Keratinocyte (primary cell): ENCODE data around the gene EXOC8. TPM values are rescaled to one million over a fixed set of nuclear protein-coding genes. Genes with fewer than 3 reads are reported as not detected.
"Not testable (repeated sequence)": the region's sequence is repeated elsewhere in the genome, so short reads cannot be mapped to it uniquely, and the experiment has no call there.

Experiments
- DNase-seq: peaks from one replicate; pipeline ENCODE4 v3.0.0-alpha.2; 2011; ENCODE audit warnings: low read depth, missing footprints, low spot score
- FAIRE-seq: peaks from 2 replicates; lab custom pipeline; 2011; peaks lifted over from hg19 to GRCh38; lab: Jason Lieb, UNC
- H2AFZ ChIP-seq: 2 replicates; pipeline ENCODE4 v1.6.0; 2012; ENCODE audit warnings: low read length, control low read depth, inconsistent platforms; ENCODE audit not compliant: control insufficient read depth
- H3K27ac ChIP-seq: 2 replicates; pipeline ENCODE4 v1.5.1; 2011; ENCODE audit warnings: low read length; ENCODE audit not compliant: control insufficient read depth, insufficient read depth
- H3K27me3 ChIP-seq: 3 replicates; pipeline ENCODE4 v1.6.0; 2011; ENCODE audit warnings: low read length; ENCODE audit not compliant: control insufficient read depth, insufficient read depth; ENCODE audit errors: extremely low read depth
- H3K36me3 ChIP-seq, 2 experiments: 2 replicates in 1 of 2; 3 replicates in 1 of 2; pipeline ENCODE4 v1.5.1; 2011; ENCODE audit warnings: low read length in 2 of 2, mild to moderate bottlenecking in 1 of 2; ENCODE audit not compliant: control insufficient read depth in 2 of 2, insufficient read depth in 2 of 2; ENCODE audit errors: extremely low read depth in 1 of 2
- H3K4me1 ChIP-seq: 3 replicates; pipeline ENCODE4 v1.5.1; 2011; ENCODE audit warnings: low read length; ENCODE audit not compliant: control insufficient read depth, insufficient read depth; ENCODE audit errors: extremely low read depth
- H3K4me2 ChIP-seq: 3 replicates; pipeline ENCODE4 v1.6.0; 2011; ENCODE audit warnings: low read depth, low read length; ENCODE audit not compliant: control insufficient read depth, insufficient read depth; ENCODE audit errors: extremely low read depth
- H3K4me3 ChIP-seq, 3 experiments: fragments of 200-600 bp in 1 of 3; sonication (generic) in 1 of 3; 2 replicates in 2 of 3; 3 replicates in 1 of 3; pipeline ENCODE4 v1.5.1; 2011 to 2016; ENCODE audit warnings: low read length in 3 of 3, mild to moderate bottlenecking in 3 of 3, control low read depth in 2 of 3, inconsistent platforms in 1 of 3, low read depth in 1 of 3, mixed read lengths in 1 of 3, mixed run types in 1 of 3, moderate library complexity in 1 of 3; ENCODE audit not compliant: control insufficient read depth in 2 of 3, insufficient read depth in 2 of 3; ENCODE audit errors: extremely low read depth in 1 of 3
- H3K79me2 ChIP-seq: 2 replicates; pipeline ENCODE4 v1.6.0; 2012; ENCODE audit warnings: low read length; ENCODE audit not compliant: control insufficient read depth, insufficient read depth
- H3K9ac ChIP-seq: 3 replicates; pipeline ENCODE4 v1.6.0; 2011; ENCODE audit warnings: low read length; ENCODE audit not compliant: control insufficient read depth, insufficient read depth; ENCODE audit errors: extremely low read depth
- H3K9me1 ChIP-seq: 3 replicates; pipeline ENCODE4 v1.6.0; 2011; ENCODE audit warnings: low read length; ENCODE audit not compliant: control insufficient read depth, insufficient read depth; ENCODE audit errors: extremely low read depth
- H3K9me3 ChIP-seq: 2 replicates; pipeline ENCODE4 v1.5.1; 2012; ENCODE audit warnings: low read depth, low read length; ENCODE audit not compliant: control insufficient read depth
- H4K20me1 ChIP-seq: 3 replicates; pipeline ENCODE4 v1.6.0; 2011; ENCODE audit warnings: low read length; ENCODE audit not compliant: control insufficient read depth, insufficient read depth; ENCODE audit errors: extremely low read depth
- CTCF ChIP-seq, 3 experiments: IDR thresholded peaks in 1 of 3; conservative IDR thresholded peaks in 1 of 3; optimal IDR thresholded peaks in 1 of 3; 2 replicates in 2 of 3; 3 replicates in 1 of 3; pipeline versions ENCODE3 to v1.5.1; 2011; ENCODE audit warnings: low read length in 3 of 3, mild to moderate bottlenecking in 3 of 3, moderate library complexity in 2 of 3, control low read depth in 1 of 3, inconsistent platforms in 1 of 3; ENCODE audit not compliant: insufficient read depth in 2 of 3; ENCODE audit errors: extremely low read depth in 1 of 3
- EZH2 ChIP-seq: IDR thresholded peaks from one replicate; pipeline ENCODE4 v1.6.1; 2012; ENCODE audit warnings: inconsistent platforms, mild to moderate bottlenecking, low read length, moderate library complexity
- dilution Hi-C: fragments of 300-500 bp; cut with MboI; formaldehyde crosslinking; loops from one replicate; pipeline ENCODE4 v1.7.0; 2020; ENCODE audit warnings: low sequenced_read_pairs; ENCODE audit not compliant: extremely low pct_ligation_motif_present
- polyA plus RNA-seq, 5 experiments: library from polyadenylated mRNA; depleted of rRNA in 3 of 5; stranded (reverse) in 3 of 5; stranded (forward) in 1 of 5; unstranded in 1 of 5; fragments of >200 nt; gene quantifications; 1 replicate in 1 of 5; 2 replicates in 3 of 5; 3 replicates in 1 of 5; pipeline versions ENCODE4 v1.2.1 to v1.2.3, GENCODE V29; 2011 to 2012; ENCODE audit warnings: missing spikeins in 2 of 5, low read depth in 1 of 5, low replicate concordance in 1 of 5

EXOC8 gene
- polyA plus RNA-seq, 1 donor (not counting 4 experiments of a cell fraction or from before 2014, with no cell fraction given) = 6.9 TPM

DNA sequence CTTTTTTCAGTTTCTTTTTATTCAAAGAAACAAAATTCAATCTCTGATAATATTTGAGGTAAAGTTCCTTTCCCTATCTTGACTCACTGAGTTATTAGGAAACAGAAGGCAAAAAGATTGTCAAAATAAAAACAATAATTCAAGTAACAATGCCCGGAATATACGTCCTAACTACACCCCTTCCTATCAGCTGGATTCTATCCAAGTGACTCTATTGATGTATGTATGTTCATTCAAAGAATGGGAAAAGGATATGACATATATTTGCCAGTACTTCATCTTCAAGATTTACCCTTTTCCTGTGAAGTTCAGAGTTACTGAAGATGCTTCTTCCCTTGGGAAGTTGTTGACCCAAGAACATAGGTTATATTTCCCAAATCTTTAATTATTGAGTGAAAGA, 14.2 kb upstream of the EXOC8 start:
- DNase-seq (no peak), FAIRE-seq (no peak)
- no peaks in the 10 kb centered on the region for H3K4me1 ChIP-seq
- no peaks in the 10 kb centered on the region for H3K9me1 ChIP-seq
- no peak overlapping the region for H3K9ac ChIP-seq
- no peak overlapping the region for H3K4me3 ChIP-seq
- H3K36me3 ChIP-seq = peaks cover 12 to 29% of the 10 kb centered on the region in 2 experiments
- H3K9me3 ChIP-seq = no peaks in the 10 kb centered on the region
- H2AFZ ChIP-seq = no peak overlapping the region
- H4K20me1 ChIP-seq = no peaks in the 10 kb centered on the region
- H3K4me2 ChIP-seq = no peak overlapping the region
- dilution Hi-C loops = no loop called here
- peaks cover 3% of the 10 kb centered on the region for H3K79me2 ChIP-seq
- H3K27ac ChIP-seq = no peak overlapping the region
- no peaks in the 10 kb centered on the region for H3K27me3 ChIP-seq
- TF ChIP-seq CTCF (optimal IDR thresholded peaks at IDR 0.05 in 1 of 3, IDR thresholded peaks at IDR 0.05 in 1 of 3, conservative IDR thresholded peaks at IDR 0.05 in 1 of 3; ENCODE audit: extremely low read depth in 1 of 3, insufficient read depth in 2 of 3, low read length in 3 of 3) = no peak
- no peak for TF ChIP-seq EZH2

GRCh38 chr1:231348856-231349255, 11.2 kb upstream of the EXOC8 start:
- H3K36me3 ChIP-seq = peaks cover 13 to 30% of the 10 kb centered on the region in 2 experiments
- H3K4me3 ChIP-seq, H2AFZ ChIP-seq, DNase-seq, H3K4me1 ChIP-seq, H3K9me3 ChIP-seq, H3K4me2 ChIP-seq, FAIRE-seq, H3K27ac ChIP-seq, dilution Hi-C loops, H3K9me1 ChIP-seq, H3K9ac ChIP-seq, H3K27me3 ChIP-seq, H4K20me1 ChIP-seq: not testable (repeated sequence)
- H3K79me2 ChIP-seq = peaks cover 16% of the 10 kb centered on the region

- DNase-seq (no peak), FAIRE-seq (no peak)
- H4K20me1 ChIP-seq = no peaks in the 10 kb centered on the region
- dilution Hi-C loops = no loop called here
- H3K27ac ChIP-seq = no peak overlapping the region
- H2AFZ ChIP-seq = no peak overlapping the region
- H3K36me3 ChIP-seq = peaks cover 16 to 30% of the 10 kb centered on the region in 2 experiments
- H3K4me1 ChIP-seq = no peaks in the 10 kb centered on the region
- H3K4me2 ChIP-seq = no peak overlapping the region
- H3K9me3 ChIP-seq = no peaks in the 10 kb centered on the region
- H3K4me3 ChIP-seq = no peak overlapping the region
- H3K79me2 ChIP-seq = peaks cover 20% of the 10 kb centered on the region
- no peak overlapping the region for H3K9ac ChIP-seq
- no peaks in the 10 kb centered on the region for H3K27me3 ChIP-seq
- H3K9me1 ChIP-seq = no peaks in the 10 kb centered on the region
- TF ChIP-seq EZH2 = no peak
- TF ChIP-seq CTCF (optimal IDR thresholded peaks at IDR 0.05 in 1 of 3, IDR thresholded peaks at IDR 0.05 in 1 of 3, conservative IDR thresholded peaks at IDR 0.05 in 1 of 3; ENCODE audit: extremely low read depth in 1 of 3, insufficient read depth in 2 of 3, low read length in 3 of 3) = no peak
Observed at GRCh38 chr1:231348442-231348841, 10.8 kb upstream of the EXOC8 start.
